Activated gamma-delta T cell (primary cell): ENCODE measurements around the gene ANGPTL8.

Source experiments
- DNase-seq: peaks from one replicate; lab custom pipeline; 2025; lab: John Stamatoyannopoulos, UW

ANGPTL8 gene

GRCh38 chr19:11236324-11237301, 2.8 kb upstream of the ANGPTL8 start:
- no peak for DNase-seq

DNA sequence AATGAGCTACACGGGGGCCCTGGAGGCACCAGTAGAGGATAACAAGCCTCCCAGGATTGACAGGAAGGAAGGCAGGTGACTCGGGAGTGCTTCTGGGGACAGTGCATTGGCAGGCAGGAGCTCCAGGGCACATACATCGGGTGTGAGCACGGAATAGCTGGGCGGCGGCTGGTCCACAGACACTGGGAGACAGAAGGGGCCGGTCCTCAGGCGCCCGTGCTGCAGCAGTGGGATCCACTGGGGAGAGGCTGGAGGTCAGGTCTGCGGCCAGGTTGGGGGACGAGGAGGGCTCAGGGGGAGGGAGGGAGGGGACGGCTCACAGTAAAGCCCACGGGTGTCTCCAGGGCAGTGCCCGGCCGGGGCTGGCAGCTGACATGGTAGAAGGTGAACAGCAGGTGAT, 2.1 kb upstream of the ANGPTL8 start:
- DNase-seq: no peak

GRCh38 chr19:11238041-11238440, 1.4 kb upstream of the ANGPTL8 start:
- no peak for DNase-seq

DNA sequence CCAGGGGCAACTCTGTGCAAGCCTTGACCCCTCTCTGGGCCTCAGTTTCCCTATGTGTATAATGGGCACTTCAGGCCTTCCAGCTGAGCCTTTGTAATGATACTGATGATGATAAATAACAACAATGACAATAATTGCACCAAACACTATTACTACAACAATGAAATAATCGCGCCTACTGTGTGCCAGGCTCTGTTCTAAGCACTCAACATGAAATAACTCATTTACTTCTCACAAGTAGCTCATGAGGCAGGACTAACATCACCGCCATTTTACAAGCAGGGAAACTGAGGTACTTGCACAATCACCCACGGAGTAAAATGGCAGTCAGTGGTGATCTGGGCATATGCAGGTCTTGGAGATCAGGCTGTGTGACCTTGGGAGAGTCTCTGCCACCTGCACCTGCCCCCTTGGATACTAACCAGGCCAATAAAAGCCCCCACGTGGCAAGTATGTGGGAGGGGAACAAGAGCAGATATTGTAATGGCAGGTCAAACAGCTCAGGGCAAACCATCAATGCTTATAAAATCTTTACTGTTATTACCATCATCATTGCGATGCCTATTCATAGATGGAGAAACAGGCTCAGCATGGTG, 540 bp upstream of the ANGPTL8 start:
- no peak for DNase-seq

- no peak for DNase-seq
These were observed 607 bp downstream of the ANGPTL8 start for GRCh38 chr19:11240008-11240444.

- no peak for DNase-seq
These were observed 2.6 kb downstream of the ANGPTL8 start for GRCh38 chr19:11242025-11242424.

GRCh38 chr19:11242864-11243797, 3.7 kb downstream of the ANGPTL8 start:
- DNase-seq: peak; percentile 66

- no peak for DNase-seq
These were observed 4.4 kb downstream of the ANGPTL8 start for GRCh38 chr19:11243798-11244169.

DNA sequence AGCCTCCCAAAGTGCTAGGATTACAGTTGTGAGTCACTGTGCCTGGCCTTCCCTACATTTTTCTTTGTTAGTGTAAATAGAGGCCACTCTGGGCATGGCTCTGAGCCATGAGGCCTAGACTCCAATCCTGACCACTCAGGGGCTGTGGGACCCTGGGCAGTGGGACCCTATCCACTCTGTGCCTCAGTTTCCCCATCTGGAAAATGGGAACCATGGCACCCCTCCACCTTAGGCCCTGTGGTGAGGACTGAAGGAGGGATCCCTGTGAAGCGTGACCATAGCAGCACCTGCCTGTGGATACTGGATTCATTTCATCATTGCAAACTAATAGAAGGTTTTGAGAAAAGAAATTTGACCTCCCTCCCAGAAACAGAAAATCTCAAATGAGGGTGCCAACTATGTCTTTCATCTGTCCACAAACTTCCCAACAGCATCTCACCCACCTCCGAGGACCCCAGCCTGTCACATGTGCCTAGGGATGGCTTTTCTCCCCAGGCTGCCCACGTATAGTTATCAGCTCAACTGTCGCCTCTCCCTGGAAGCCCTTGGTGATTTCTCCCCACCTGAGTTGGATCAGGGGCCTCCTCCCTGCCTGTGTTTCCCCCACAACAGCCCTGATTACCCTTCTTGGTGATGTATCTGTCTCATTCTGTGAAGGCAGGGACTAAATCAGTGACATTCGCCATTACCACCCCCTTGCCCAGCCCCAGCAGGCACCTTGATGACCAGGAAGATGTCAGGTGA, 5.6 kb downstream of the ANGPTL8 start:
- no peak for DNase-seq

- no peak for DNase-seq
These were observed 7.5 kb downstream of the ANGPTL8 start for GRCh38 chr19:11246941-11247340.

DNA sequence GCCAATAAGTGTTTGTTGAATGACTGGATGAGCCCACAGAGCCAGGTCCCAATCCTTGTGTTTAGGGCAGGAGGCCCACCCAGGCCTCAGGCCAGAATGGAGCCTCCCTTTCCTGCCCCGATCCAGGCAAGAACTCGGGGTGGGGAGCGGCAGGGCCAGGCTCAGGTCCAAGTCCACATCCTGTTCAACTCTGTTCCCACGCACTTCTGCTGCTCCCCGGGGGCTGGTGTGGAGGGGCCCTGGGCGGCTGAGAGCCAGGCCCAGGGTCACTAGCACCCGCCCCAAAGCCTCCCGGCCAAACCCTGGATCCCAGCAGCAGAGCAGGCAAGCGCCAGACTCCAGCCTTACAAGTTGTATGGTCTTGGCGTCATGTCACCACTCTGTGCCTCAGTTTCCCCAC, 8.0 kb downstream of the ANGPTL8 start:
- no peak for DNase-seq

GRCh38 chr19:11247934-11248333, 8.5 kb downstream of the ANGPTL8 start:
- no peak for DNase-seq

DNA sequence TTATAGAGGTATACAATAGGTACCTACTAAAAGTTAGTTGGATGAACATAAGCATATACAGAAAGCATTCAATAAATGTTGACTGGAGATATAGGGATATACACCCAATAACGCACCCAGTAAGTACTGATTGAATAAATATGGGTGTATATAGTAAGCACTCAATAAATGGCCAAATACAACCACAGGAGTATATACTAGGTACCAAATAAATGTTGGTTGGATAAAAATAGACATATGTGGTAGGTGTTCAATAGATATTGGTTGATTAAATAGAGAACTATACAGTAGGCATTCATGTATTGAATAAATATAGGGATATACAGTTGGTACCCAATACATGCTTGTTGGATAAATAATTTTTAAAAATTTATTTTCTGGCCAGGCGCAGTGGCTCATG, 9.4 kb downstream of the ANGPTL8 start:
- DNase-seq: no peak

GRCh38 chr19:11251217-11251616, 11.8 kb downstream of the ANGPTL8 start:
- no peak for DNase-seq

- no peak for DNase-seq
These were observed 12.4 kb downstream of the ANGPTL8 start for GRCh38 chr19:11251650-11252314.

DNA sequence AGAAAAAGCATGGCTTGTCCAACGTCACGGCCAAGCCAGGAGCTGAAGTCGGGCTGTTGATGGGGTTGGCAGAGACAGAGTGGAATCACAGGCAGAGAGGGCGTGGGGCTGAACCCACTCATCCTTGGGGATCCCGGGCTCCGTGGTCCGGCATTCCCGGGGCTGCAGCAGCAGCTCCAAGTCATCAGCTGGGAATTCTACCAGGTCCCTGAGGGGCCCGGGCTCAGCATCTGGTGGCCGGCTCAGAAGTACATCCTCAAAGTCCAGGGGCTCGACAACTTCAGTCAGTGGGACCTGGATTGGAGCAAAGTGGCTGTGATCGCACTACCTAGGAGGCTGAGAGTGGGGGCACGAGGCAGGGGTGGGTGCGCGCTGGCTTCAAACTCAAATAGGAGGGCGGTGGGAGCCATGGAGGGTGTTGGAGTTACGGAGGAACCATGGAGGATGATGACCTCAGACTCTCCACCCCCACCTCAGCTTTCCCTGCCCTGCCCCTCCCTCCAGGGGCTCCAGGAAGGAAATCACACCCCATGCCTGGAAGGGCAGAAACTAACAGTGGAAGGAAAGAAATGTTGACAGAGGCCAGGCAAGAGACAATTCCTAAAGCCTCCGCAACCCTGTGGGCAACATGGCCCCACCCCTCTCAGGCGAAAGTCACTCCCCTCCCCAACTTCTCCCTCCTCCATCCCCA, 13.4 kb downstream of the ANGPTL8 start:
- no peak for DNase-seq

GRCh38 chr19:11254666-11255065, 15.2 kb downstream of the ANGPTL8 start:
- DNase-seq: no peak

DNA sequence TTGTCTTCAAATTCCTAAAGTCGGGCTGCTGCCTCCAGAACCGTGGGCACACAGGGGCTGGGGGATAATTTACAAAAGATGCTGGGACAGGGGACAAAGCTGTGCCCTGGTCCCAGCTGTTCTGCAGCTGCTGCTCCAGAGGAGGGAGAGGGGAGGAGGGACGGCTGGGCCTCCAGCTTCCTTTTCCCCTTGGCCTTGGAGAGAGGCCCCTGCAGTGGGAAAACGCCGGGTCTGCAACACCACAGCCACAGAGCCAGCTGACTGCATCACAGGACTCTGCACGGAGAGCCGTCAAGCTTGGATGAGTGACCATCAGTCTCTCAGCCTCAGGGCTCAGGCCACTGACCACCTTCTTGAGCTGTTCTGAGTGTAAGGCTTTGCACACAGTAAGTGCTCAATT, 16.8 kb downstream of the ANGPTL8 start:
- DNase-seq: no peak

GRCh38 chr19:11257846-11258380, 18.5 kb downstream of the ANGPTL8 start:
- no peak for DNase-seq

- no peak for DNase-seq
These were observed 21.6 kb downstream of the ANGPTL8 start for GRCh38 chr19:11260996-11261395.
